Fibroblast of gingiva (primary cell): ENCODE results near the gene LRRC8E.

Source experiments
- DNase-seq: peaks from one replicate; pipeline ENCODE4 v3.0.0-alpha.2; 2011; ENCODE audit warnings: low read depth

LRRC8E gene

DNA sequence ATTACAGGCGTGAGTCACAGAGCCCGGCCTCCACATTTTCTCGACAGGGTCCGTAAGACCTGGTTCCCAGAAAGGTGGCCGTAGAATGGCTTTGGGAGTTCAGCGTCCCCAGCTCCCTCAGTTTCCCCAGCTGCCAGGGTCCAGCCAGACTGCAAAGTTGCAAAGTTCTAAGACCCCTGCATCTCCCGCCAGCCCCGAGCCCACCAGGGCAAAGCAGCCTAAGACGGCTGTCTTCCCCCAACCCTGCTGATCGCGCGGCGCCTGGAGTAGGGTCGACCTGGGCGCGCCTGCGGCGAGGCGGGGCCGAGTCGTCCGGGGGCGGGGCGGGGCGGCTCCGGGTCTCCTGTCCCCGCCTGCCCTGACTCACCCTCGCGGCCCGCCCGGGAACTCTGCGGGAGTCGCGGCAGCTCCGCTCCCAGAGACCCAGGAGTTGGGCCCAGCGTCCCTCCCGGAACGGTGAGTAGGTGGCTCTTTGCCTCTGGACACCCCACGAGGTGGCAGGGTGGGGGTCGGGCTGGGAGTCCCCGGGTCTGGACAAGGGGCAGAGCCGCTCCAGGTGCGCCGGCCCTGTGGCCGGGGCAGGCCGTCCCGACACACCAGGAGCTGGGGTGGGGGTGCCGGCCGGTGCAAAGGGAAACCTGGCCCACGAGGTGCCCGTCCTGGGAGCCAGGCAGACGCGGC is at the start of gene LRRC8E:
Gene LRRC8E (plus strand): TSS at position 366 of the 681 bp plus-strand sequence. CDS start 7,094 bp downstream, outside the sequence.
- peak; percentile 59 for DNase-seq

- DNase-seq: no peak
Observed at GRCh38 chr19:7839476-7839875, 48.8 kb upstream of the LRRC8E start.

DNA sequence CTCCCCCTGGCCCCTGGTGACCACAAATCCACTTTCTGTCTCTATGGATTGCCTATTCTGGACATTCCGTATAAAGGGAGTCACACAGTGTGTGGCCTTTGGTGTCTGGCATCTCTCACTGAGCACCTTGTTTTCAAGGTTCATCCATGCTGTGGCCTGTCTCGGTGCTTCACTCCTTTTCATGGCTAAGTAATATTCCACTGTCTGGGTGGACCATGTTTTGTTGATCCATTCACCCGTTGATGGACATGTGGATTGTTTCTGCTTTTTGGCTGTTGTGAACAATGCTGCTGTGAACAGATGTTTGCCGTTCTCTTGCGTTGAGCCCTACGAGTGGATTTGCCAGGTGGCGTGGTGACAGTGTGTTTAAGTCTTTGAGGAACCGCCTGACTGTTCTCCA is 47.7 kb upstream of the LRRC8E start:
- DNase-seq: no peak

DNA sequence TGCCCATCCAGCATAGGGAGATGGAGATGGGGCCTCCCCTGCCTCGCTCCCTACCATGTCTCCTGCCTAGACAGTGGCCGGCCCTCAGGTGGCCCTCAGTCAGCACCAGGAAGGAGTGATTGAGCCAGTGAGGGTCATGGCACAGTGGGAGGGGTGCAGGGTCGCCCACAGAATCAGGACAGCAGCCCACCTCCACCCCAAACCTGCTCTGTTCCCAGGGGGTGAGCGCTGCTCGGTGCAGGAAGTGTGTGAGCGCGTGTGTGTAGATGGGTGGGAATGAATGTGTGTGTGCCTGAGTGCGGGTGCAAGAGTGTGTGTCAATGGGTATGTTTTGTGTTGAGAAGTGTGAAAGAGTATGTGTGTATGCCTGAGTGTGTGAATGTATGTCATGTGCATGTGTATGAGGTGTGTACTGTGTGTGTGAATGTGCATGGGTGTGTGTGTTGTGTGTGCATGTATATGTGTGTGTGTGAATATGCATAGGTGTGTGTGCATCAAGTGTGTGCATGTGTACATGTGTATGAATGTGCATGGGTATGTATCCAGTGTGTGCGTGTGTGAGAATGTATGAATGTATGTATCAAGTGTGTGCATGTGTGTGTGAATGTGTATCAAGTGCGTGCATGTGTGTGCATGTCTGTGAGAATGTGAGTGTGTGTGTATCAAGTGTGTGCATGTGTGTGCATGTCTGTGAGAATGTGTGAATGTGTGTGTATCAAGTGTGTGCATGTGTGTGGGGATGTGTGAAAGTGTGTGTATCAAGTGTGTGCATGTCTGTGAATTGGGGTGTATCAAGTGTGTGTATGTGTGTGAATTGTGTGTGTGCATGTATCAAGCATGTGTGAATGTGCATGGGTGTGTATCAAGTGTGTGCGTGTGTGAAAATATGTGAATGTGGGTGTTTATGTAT is 46.3 kb upstream of the LRRC8E start:
- no peak for DNase-seq

GRCh38 chr19:7842661-7843294 is 45.5 kb upstream of the LRRC8E start:
- no peak for DNase-seq

DNA sequence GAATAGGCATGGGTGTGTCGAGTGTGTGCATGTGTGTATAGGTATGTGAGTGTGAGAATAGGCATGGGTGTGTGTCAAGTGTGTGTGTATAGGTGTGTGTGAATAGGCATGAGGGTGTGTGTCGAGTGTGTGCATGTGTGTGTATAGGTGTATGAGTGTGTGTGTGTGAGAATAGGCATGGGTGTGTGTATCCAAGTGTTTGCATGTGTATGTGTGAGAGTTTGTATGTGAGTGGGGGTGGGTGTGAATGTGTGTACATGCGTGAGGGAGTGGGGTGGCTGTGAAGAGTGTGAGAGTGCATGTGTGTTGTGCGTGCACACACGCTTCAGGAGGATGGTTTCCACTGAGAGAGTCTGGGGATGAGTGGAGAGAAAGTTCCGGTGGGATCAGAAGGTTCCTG is 44.8 kb upstream of the LRRC8E start:
- no peak for DNase-seq

DNA sequence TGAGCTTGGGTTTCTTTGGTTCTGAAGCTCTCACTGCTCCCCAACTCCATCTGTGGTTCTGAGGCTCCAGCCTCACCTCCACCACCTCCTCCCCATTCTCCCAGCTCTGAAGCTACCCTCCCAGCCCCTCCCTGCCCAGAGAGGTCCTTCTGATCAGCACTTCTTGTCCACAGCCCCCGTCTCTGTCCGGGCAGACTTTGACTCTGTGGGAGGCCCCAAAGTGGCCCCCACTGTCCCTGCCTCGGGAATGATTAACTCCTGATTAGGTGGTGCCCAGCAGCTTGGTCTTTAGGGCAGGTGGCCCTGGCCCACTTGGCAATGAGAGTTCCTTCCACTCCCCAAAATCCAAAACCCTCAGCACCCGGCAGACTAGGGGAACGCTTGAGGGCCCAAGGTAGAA is 43.9 kb upstream of the LRRC8E start:
- no peak for DNase-seq

GRCh38 chr19:7844951-7845350 is 43.4 kb upstream of the LRRC8E start:
- no peak for DNase-seq

DNA sequence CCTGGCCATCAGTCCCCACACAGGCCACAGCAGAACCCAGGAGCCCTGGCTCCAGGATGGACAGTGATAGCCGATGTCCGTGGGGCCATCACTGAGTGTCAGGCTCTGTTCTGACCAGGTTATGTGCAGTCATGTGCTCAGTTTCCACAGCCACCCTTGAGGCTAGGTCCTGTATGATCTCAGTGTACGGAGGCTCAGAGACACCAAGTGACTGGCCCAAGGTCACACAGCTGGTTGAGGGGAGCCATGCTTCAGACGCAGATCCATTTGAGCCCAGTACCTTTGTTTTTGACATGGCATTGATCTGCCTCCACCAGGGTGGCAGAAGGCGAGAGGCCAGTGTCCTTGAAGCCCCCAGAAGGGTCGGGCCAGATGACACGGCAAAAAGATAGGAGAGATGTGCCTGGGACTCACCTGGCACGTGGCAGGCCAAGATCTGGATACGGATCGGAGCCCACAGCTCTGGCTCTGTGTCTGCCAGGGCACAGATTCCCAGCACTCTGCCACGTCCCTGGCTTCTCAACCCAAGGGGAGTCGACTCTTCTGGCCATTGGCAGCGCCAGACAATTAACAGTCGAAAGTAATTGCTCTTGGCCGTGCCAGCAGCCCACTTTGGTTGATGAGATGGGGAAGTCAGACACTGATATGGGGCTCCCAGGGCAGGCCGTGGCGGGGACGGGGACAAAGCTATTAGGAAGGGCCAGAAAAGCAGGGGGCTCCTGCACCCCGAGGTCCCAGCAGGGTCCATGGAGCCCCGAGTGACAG is 42.7 kb upstream of the LRRC8E start:
- DNase-seq: no peak

DNA sequence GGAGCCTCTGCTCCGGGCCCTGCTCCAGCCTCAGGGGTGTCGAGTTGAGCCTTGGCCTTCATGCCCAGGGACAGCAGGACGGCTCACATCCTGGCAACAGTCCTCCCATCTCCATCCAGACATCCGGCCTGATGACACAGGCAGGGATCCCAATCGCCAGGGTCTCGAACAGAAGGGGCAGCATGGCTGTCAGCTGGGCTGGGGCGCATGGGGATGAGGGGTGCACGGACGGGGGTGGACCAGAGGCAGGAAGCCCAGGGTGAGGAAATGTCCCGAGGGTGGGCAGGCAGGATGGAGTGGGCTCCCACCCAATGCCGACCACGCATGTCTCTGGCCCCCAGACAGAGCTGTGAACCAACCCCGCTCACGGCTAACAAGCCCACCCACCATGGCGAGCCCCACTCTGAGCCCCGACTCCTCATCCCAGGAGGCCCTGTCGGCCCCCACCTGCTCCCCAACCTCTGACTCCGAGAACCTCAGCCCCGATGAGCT is 42.1 kb upstream of the LRRC8E start:
- no peak for DNase-seq

DNA sequence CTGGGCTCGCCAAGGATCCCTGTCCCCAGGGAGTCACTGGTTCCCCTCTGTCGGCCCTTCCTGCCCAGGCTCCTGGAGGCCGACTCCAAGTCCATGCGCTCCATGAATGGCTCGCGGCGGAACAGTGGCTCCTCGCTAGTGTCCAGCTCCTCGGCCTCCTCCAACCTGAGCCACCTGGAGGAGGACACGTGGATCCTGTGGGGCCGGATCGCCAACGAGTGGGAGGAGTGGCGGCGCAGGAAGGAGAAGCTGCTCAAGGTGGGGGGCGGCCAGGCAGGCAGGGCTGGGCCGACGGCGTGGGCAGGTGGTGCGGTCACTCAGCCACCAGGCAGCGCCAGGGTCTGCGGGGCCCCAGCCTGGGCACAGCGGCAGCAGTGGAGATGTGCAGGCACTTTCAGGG is 40.6 kb upstream of the LRRC8E start:
- no peak for DNase-seq

DNA sequence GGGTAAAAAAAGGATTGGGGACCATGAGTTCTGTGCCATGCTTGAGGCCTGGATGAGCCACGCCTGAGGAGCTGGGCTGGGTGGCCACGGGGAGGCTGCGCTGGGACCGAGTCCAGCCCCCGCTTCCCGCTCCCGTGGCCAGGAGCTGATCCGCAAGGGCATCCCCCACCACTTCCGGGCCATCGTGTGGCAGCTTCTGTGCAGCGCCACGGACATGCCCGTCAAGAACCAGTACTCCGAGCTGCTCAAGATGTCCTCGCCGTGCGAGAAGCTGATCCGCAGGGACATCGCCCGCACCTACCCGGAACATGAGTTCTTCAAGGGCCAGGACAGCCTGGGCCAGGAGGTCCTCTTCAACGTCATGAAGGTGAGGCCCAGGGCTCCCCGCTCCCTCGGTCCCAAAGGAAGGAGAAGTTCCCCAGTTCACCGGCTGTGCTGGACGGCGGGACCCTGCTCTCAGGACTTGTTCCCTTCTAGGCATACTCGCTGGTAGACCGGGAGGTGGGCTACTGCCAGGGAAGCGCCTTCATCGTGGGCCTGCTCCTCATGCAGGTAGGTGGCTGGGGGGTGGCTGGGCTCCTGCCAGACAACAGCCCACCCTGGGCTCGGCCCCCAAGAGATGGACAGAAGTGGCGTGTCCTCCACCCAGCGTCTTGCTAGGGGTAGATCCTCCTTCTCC is 39.4 kb upstream of the LRRC8E start:
- DNase-seq: no peak

- no peak for DNase-seq
Observed at GRCh38 chr19:7849631-7849999, 38.7 kb upstream of the LRRC8E start.

DNA sequence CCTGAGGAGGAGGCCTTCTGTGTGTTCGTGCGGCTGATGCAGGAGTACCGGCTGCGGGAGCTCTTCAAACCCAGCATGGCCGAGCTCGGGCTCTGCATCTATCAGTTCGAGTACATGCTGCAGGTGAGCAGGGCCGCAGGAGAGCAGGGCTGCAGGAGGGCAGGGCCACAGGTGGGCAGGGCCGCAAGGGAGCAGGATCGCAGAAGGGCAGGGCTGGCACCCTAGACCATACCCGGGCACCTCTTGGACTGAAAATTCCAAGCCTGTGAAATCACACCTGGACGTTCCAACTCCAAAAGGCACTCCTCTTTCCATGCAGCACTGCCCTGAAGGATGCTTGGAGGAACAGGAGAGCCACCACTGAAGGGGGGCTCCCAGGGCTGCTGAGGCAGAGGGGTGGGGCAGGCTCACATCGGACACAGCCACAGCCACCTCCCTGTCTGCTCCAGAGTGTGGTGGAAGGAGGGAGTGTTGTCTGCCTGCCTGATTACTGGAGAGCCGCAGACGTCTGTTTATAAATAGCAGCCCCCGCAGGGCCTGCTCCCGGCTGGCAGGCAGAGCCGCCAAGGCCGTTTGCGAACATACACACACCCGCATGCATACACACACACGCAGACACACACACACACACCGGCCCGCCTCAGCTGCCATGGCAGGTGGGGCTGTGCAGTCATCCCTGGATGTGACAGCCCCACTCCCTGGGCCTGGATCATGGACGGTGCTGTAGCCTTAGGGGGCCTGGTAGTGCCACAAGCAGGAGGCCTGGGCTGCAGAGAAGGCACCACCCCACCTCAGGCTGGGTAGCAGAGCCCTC is 38.1 kb upstream of the LRRC8E start:
- no peak for DNase-seq

DNA sequence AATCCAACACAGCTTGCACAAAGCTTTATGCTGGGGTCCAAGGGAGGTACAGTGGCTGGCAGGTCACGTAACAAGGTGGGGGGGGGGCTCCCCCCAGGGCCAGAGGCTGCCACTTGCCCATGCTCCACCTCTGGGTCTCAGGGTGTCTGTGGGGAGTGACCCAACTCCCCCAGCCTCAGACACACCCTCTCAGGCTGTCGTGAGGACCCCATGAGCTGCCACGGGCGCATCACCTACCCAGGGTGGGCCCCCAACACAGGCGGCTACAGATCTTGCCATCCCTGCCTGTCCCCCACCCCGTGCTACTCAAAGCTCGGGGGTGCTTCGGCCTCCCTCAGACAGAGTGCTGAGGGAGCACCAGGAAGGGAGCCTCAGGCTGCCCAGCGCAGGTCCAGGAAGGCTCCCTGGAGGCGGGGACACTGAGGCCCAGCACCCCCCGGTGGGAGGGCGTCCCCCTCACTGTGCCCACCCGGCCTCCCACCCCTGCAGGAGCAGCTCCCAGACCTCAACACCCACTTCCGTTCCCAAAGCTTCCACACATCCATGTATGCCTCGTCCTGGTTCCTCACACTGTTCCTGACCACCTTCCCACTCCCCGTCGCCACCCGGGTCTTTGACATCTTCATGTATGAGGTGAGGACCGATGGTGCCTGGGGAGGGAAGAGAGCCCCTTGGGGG is 37.2 kb upstream of the LRRC8E start:
- DNase-seq: no peak

- no peak for DNase-seq
Observed at GRCh38 chr19:7851623-7852500, 36.4 kb upstream of the LRRC8E start.

GRCh38 chr19:7852851-7853769 is 35.2 kb upstream of the LRRC8E start:
- DNase-seq: peak; percentile 28

DNA sequence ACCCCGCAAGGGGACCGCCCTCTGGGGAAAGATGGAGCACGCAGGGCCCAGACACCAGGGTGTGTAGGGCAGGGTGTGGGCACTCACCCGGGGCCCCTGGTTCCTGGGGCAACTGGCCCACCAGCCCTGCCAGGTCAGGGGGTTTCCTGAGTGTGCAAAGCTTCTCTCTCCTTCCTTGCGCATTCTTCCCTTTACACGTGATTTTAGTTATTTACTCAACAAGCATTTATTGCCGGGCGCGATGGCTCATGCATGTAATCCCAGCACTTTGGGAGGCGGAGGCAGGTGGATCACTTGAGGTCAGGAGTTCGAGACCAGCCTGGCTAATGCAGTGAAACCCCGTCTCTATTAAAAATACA is 34.6 kb upstream of the LRRC8E start:
- DNase-seq: no peak
